ENCODE results near the gene ARFIP1.

ARFIP1 gene

GRCh38 chr4:152887981-152888380 lies 108.2 kb downstream of the ARFIP1 start (continued):
- TF ChIP-seq ZBTB10 (tag by site-specific recombination; IDR thresholded peaks at IDR 0.05) (no peak), PRDM4 (tag by site-specific recombination; IDR thresholded peaks at IDR 0.05) (no peak), ZNF175 (tag by site-specific recombination; IDR thresholded peaks at IDR 0.05) (no peak), ZNF843 (tag by site-specific recombination; IDR thresholded peaks at IDR 0.05) (no peak), YY1 (tag by site-specific recombination; IDR thresholded peaks at IDR 0.05) (no peak)

GRCh38 chr4:152892974-152893373 lies 113.2 kb downstream of the ARFIP1 start:
- POLR2A ChIA-PET = no interaction called here
- CTCF ChIA-PET = interaction anchor here (0.6 kb wide), 1 partner anchor 445 kb away, joined by 3 read pairs; no protein-coding TSS in a partner anchor
- Histone ChIP-seq H3K36me3 (ENCODE audit: control insufficient read depth in 2 of 2, insufficient read depth in 1 of 2, low read length in 2 of 2) (peaks cover 0 to 9% of the 10 kb centered on the region in 2 experiments; a peak in 2 of 3 replicates), H3K9me3 (ENCODE audit: control insufficient read depth, insufficient read depth, low read depth, low read length) (no peaks in the 10 kb centered on the region), H3K27ac (ENCODE audit: extremely low read depth, low read depth, low read length) (no peak overlapping the region), H3K4me1 (ENCODE audit: control insufficient read depth, insufficient read depth, low read length) (no peaks in the 10 kb centered on the region), H3K4me3 (ENCODE audit: low read depth, low read length) (no peak overlapping the region)
- TF ChIP-seq KLF17 (tag by site-specific recombination; IDR thresholded peaks at IDR 0.05) (no peak), INSM2 (tag by site-specific recombination; IDR thresholded peaks at IDR 0.05) (no peak), ZNF837 (tag by site-specific recombination; IDR thresholded peaks at IDR 0.05) (no peak)

GRCh38 chr4:152894673-152895072 lies 114.9 kb downstream of the ARFIP1 start:
- no peak overlapping the region for H3K4me3 ChIP-seq (ENCODE audit: low read depth, low read length)
- H3K27ac ChIP-seq (ENCODE audit: extremely low read depth, low read depth, low read length) = no peak overlapping the region
- no peaks in the 10 kb centered on the region for H3K4me1 ChIP-seq (ENCODE audit: control insufficient read depth, insufficient read depth, low read length)
- no peaks in the 10 kb centered on the region; a peak in 1 of 3 replicates for H3K36me3 ChIP-seq (ENCODE audit: control insufficient read depth in 2 of 2, insufficient read depth in 1 of 2, low read length in 2 of 2)
- no peaks in the 10 kb centered on the region for H3K9me3 ChIP-seq (ENCODE audit: control insufficient read depth, insufficient read depth, low read depth, low read length)
- POLR2A ChIA-PET = no interaction called here
- TF ChIP-seq ZNF560 (tag by site-specific recombination; IDR thresholded peaks at IDR 0.05; ENCODE audit: borderline replicate concordance) (no peak), ZNF664 (tag by site-specific recombination; IDR thresholded peaks at IDR 0.05) (no peak), ZNF148 (tag by site-specific recombination; IDR thresholded peaks at IDR 0.05; ENCODE audit: borderline replicate concordance) (no peak), ZNF302 (tag by site-specific recombination; IDR thresholded peaks at IDR 0.05; ENCODE audit: low read depth) (no peak), ZSCAN5A (tag by site-specific recombination; IDR thresholded peaks at IDR 0.05) (no peak), ZSCAN23 (tag by site-specific recombination; IDR thresholded peaks at IDR 0.05) (no peak), SALL2 (tag by site-specific recombination; IDR thresholded peaks at IDR 0.05; ENCODE audit: borderline replicate concordance) (no peak), ZNF692 (tag by site-specific recombination; IDR thresholded peaks at IDR 0.05) (no peak)
- CTCF ChIA-PET = no interaction called here
